Thymus (tissue), 11 donors: Measurements from ENCODE around the gene KDM4D. TPM values are rescaled to one million over a fixed set of nuclear protein-coding genes. Genes with fewer than 3 reads are reported as not detected.
"Not testable (repeated sequence)": the region's sequence is repeated elsewhere in the genome, so short reads cannot be mapped to it uniquely, and the experiment has no call there.

Experiments used
- DNase-seq, 9 donors: peaks; one replicate each; pipeline ENCODE4 v3.0.0-alpha.2; 2013; ENCODE audit warnings: low spot score in 9 of 9, low read depth in 6 of 9, missing footprints in 1 of 9
- H3K27ac ChIP-seq, 2 donors: one replicate each; pipeline ENCODE4 v1.5.1; 2013; ENCODE audit warnings: control low read depth in 1 of 2, low read depth in 1 of 2, low read length in 1 of 2, mild to moderate bottlenecking in 1 of 2, moderate library complexity in 1 of 2
- H3K27me3 ChIP-seq, 2 donors: one replicate each; pipeline ENCODE4 v1.5.1; 2013; ENCODE audit warnings: low read length in 1 of 2; ENCODE audit not compliant: control insufficient read depth in 2 of 2, insufficient read depth in 1 of 2
- H3K36me3 ChIP-seq, 2 donors: one replicate each; pipeline ENCODE4 v1.5.1; 2013; ENCODE audit warnings: low read length in 1 of 2, mild to moderate bottlenecking in 1 of 2, moderate library complexity in 1 of 2; ENCODE audit not compliant: control insufficient read depth in 2 of 2, insufficient read depth in 2 of 2
- H3K4me1 ChIP-seq, 2 donors: one replicate each; pipeline ENCODE4 v1.5.1; 2013; ENCODE audit warnings: low read length in 2 of 2; ENCODE audit not compliant: control insufficient read depth in 2 of 2, insufficient read depth in 2 of 2
- H3K4me3 ChIP-seq, 2 donors: one replicate each; pipeline ENCODE4 v1.5.1; 2013; ENCODE audit warnings: low read length in 2 of 2, control low read depth in 1 of 2, mild to moderate bottlenecking in 1 of 2
- H3K9me3 ChIP-seq, 2 donors: one replicate each; pipeline ENCODE4 v1.5.1; 2013; ENCODE audit warnings: low read length in 1 of 2, mild to moderate bottlenecking in 1 of 2; ENCODE audit not compliant: control insufficient read depth in 2 of 2, insufficient read depth in 1 of 2
- WGBS: extraction: QIAGEN DNeasy Blood & Tissue Kit; methylation state at CpG from one replicate; pipeline ENCODE4 v1.1.7; 2013; 5-methylcytosine and 5-hydroxymethylcytosine counted together
- polyA plus RNA-seq: library from polyadenylated mRNA; stranded (reverse); fragments of 200-250 nt; gene quantifications from one replicate; pipeline ENCODE4 v1.2.3, GENCODE V29; 2013
- total RNA-seq: library from RNA; stranded (reverse); fragments of 120-200 nt; gene quantifications from one replicate; pipeline ENCODE4 v1.2.4, GENCODE V29; 2013
- donor health status: healthy.

The KDM4D gene
- total and polyA plus RNA-seq, 2 donors, result 0.50 to 0.85 TPM

- DNase-seq, H3K27ac ChIP-seq, H3K4me3 ChIP-seq, H3K9me3 ChIP-seq, H3K36me3 ChIP-seq, H3K4me1 ChIP-seq: not testable (repeated sequence)
- peaks cover 8 to 21% of the 10 kb centered on the region in 2 donors for H3K27me3 ChIP-seq
- 24% methylated on average over 71 of the region's 71 CpGs for WGBS
Observed at GRCh38 chr11:95037356-95038035, 64.0 kb downstream of the KDM4D start.

- DNase-seq, result no peak
- 100% methylated on average over 1 of the region's 1 CpG for WGBS
- no peaks in the 10 kb centered on the region for H3K36me3 ChIP-seq
- no peaks in the 10 kb centered on the region for H3K4me1 ChIP-seq
- no peak overlapping the region for H3K4me3 ChIP-seq
- no peak overlapping the region for H3K27ac ChIP-seq
- H3K9me3 ChIP-seq, result no peaks in the 10 kb centered on the region
- H3K27me3 ChIP-seq, result peaks cover 7 to 17% of the 10 kb centered on the region in 2 donors
Observed at GRCh38 chr11:95042239-95042638, 68.7 kb downstream of the KDM4D start.

- H3K36me3 ChIP-seq, result no peaks in the 10 kb centered on the region
- peaks cover 2 to 11% of the 10 kb centered on the region in 2 donors for H3K27me3 ChIP-seq
- no peak overlapping the region for H3K27ac ChIP-seq
- no peaks in the 10 kb centered on the region for H3K4me1 ChIP-seq
- WGBS, result 95% methylated on average over 3 of the region's 3 CpGs
- no peak overlapping the region for H3K4me3 ChIP-seq
- H3K9me3 ChIP-seq, result no peaks in the 10 kb centered on the region
- DNase-seq, result no peak
Observed at GRCh38 chr11:95042906-95043305, 69.4 kb downstream of the KDM4D start.

- H3K36me3 ChIP-seq, result no peaks in the 10 kb centered on the region
- peaks cover 0 to 5% of the 10 kb centered on the region in 2 donors for H3K27me3 ChIP-seq
- no peaks in the 10 kb centered on the region for H3K9me3 ChIP-seq
- 92% methylated on average over 4 of the region's 4 CpGs for WGBS
- no peak overlapping the region for H3K4me3 ChIP-seq
- no peak overlapping the region for H3K27ac ChIP-seq
- DNase-seq, result no peak
- no peaks in the 10 kb centered on the region for H3K4me1 ChIP-seq
Observed at GRCh38 chr11:95044010-95044409, 70.5 kb downstream of the KDM4D start.

- peaks cover 0 to 5% of the 10 kb centered on the region in 2 donors for H3K9me3 ChIP-seq
- H3K27me3 ChIP-seq, result peaks cover 0 to 5% of the 10 kb centered on the region in 2 donors
- no peaks in the 10 kb centered on the region for H3K36me3 ChIP-seq
- H3K27ac ChIP-seq, result no peak overlapping the region
- no peak for DNase-seq
- no peak overlapping the region for H3K4me3 ChIP-seq
- no peaks in the 10 kb centered on the region for H3K4me1 ChIP-seq
Observed at GRCh38 chr11:95045812-95046211, 72.3 kb downstream of the KDM4D start.

Other genes with a start within 250 kb of the KDM4D start
- 31.8 TPM for gene AMOTL1, start 205.4 kb upstream of the KDM4D start, total RNA-seq
- 10.5 TPM for gene AMOTL1, start 205.4 kb upstream of the KDM4D start, polyA plus RNA-seq
- gene CWC15, start 153 bp upstream of the KDM4D start, total RNA-seq, result 95.8 TPM
- 120 TPM for gene CWC15, start 153 bp upstream of the KDM4D start, polyA plus RNA-seq
- gene KDM4E, start 51.5 kb downstream of the KDM4D start, total RNA-seq, result not detected
- gene KDM4E, start 51.5 kb downstream of the KDM4D start, polyA plus RNA-seq, result not detected
- not detected for gene KDM4F, start 75.7 kb downstream of the KDM4D start, total RNA-seq
- not detected for gene KDM4F, start 75.7 kb downstream of the KDM4D start, polyA plus RNA-seq
- gene SRSF8, start 93.2 kb downstream of the KDM4D start, total RNA-seq, result 12.5 TPM
- 76.8 TPM for gene SRSF8, start 93.2 kb downstream of the KDM4D start, polyA plus RNA-seq
- 4.2 TPM for gene ENDOD1, start 116.1 kb downstream of the KDM4D start, total RNA-seq
- gene ENDOD1, start 116.1 kb downstream of the KDM4D start, polyA plus RNA-seq, result 9.2 TPM